Ovary (tissue), 3 donors: ENCODE results near the gene KPTN.

Experiments
- POLR2A ChIP-seq: fragments of 450-650 bp; IDR thresholded peaks from one replicate; pipeline ENCODE4 v1.6.1; 2017; ENCODE audit warnings: antibody characterized with exemption, mild to moderate bottlenecking, moderate library complexity
- TF ChIP-seq, protein P1 (sequence below), 3 donors: fragments of 450-650 bp in 2 of 3; fragments of 200-600 bp in 1 of 3; IDR thresholded peaks; one replicate each; pipeline versions ENCODE4 v1.5.1 to v1.8.0; 2016 to 2022; ENCODE audit warnings: antibody characterized with exemption in 3 of 3, mild to moderate bottlenecking in 1 of 3
- donor health status: DM: no; HTN: no; CAD: no.

DNA sequence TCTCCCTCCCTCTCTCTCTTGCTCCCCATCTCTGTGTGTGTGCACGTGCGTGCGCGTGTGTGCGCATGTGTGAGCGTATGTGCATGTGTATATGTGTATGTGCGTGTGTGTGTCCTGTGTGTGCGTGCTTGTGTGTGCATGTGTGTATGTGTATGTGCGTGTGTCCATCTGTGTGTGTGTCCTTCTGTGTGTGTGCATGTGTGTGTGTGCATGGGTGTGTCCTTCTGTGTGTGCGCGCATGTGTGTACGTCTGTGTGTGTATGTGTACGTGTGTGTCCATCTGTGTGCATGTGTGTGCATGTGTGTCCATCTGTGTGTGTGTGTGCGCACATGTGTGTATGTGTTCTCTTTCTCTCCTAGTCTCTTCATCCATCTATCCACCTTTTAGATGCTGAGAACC lies 24.5 kb downstream of the KPTN start:
- TF ChIP-seq, protein P1, sequence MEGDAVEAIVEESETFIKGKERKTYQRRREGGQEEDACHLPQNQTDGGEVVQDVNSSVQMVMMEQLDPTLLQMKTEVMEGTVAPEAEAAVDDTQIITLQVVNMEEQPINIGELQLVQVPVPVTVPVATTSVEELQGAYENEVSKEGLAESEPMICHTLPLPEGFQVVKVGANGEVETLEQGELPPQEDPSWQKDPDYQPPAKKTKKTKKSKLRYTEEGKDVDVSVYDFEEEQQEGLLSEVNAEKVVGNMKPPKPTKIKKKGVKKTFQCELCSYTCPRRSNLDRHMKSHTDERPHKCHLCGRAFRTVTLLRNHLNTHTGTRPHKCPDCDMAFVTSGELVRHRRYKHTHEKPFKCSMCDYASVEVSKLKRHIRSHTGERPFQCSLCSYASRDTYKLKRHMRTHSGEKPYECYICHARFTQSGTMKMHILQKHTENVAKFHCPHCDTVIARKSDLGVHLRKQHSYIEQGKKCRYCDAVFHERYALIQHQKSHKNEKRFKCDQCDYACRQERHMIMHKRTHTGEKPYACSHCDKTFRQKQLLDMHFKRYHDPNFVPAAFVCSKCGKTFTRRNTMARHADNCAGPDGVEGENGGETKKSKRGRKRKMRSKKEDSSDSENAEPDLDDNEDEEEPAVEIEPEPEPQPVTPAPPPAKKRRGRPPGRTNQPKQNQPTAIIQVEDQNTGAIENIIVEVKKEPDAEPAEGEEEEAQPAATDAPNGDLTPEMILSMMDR (IDR thresholded peaks at IDR 0.05), result no peak
- no peak for TF ChIP-seq POLR2A
